Measurements from ENCODE around the gene AMDHD2.

Gene AMDHD2

DNA sequence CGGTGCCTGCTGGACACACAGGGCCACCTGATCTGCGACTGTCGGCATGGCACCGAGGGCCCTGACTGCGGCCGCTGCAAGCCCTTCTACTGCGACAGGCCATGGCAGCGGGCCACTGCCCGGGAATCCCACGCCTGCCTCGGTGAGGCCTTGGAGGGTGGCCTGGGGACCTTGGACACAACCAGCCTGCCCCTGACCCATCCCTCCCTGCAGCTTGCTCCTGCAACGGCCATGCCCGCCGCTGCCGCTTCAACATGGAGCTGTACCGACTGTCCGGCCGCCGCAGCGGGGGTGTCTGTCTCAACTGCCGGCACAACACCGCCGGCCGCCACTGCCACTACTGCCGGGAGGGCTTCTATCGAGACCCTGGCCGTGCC is 47.7 kb upstream of the AMDHD2 start:
- ATAC-seq (ENCODE audit: low read depth) (no peak), DNase-seq (ENCODE audit: low spot score) (no peak)
- H3K4me1 ChIP-seq (ENCODE audit: insufficient read depth, poor library complexity, severe bottlenecking) = no peaks in the 10 kb centered on the region
- no peak overlapping the region for H3K27ac ChIP-seq (ENCODE audit: poor library complexity, severe bottlenecking)
- H3K9me3 ChIP-seq (ENCODE audit: severe bottlenecking) = no peaks in the 10 kb centered on the region
- TF ChIP-seq, protein P1, sequence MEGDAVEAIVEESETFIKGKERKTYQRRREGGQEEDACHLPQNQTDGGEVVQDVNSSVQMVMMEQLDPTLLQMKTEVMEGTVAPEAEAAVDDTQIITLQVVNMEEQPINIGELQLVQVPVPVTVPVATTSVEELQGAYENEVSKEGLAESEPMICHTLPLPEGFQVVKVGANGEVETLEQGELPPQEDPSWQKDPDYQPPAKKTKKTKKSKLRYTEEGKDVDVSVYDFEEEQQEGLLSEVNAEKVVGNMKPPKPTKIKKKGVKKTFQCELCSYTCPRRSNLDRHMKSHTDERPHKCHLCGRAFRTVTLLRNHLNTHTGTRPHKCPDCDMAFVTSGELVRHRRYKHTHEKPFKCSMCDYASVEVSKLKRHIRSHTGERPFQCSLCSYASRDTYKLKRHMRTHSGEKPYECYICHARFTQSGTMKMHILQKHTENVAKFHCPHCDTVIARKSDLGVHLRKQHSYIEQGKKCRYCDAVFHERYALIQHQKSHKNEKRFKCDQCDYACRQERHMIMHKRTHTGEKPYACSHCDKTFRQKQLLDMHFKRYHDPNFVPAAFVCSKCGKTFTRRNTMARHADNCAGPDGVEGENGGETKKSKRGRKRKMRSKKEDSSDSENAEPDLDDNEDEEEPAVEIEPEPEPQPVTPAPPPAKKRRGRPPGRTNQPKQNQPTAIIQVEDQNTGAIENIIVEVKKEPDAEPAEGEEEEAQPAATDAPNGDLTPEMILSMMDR (IDR thresholded peaks at IDR 0.05; ENCODE audit: poor library complexity, severe bottlenecking) = no peak
- H3K27me3 ChIP-seq (ENCODE audit: insufficient read depth, poor library complexity, severe bottlenecking) = peaks cover 6% of the 10 kb centered on the region
- no peak overlapping the region for H3K4me3 ChIP-seq (ENCODE audit: severe bottlenecking)
- no peaks in the 10 kb centered on the region for H3K36me3 ChIP-seq (ENCODE audit: low read depth)

DNA sequence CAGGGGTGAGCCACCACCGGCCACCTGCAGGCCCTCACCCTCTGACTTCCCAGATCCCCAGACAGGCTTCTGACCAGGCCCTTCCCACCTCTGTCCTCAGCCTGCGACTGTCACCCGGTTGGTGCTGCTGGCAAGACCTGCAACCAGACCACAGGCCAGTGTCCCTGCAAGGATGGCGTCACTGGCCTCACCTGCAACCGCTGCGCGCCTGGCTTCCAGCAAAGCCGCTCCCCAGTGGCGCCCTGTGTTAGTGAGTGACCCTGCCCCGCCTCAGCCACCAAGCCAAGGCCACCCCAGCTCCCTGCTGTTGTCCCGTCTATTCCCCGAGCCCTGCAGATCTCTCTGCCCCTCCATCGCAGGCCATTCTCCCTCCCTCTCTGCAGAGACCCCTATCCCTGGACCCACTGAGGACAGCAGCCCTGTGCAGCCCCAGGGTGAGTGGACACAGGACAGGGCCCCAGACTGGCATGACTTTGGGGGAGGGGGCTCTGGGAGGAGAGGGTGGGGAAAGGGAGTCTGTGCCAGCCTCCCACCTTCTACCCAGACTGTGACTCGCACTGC is 47.2 kb upstream of the AMDHD2 start:
- no peaks in the 10 kb centered on the region for H3K9me3 ChIP-seq (ENCODE audit: severe bottlenecking)
- no peaks in the 10 kb centered on the region for H3K36me3 ChIP-seq (ENCODE audit: low read depth)
- H3K27me3 ChIP-seq (ENCODE audit: insufficient read depth, poor library complexity, severe bottlenecking) = peaks cover 6% of the 10 kb centered on the region
- H3K27ac ChIP-seq (ENCODE audit: poor library complexity, severe bottlenecking) = no peak overlapping the region
- TF ChIP-seq, protein P1 (IDR thresholded peaks at IDR 0.05; ENCODE audit: poor library complexity, severe bottlenecking) = no peak
- no peaks in the 10 kb centered on the region for H3K4me1 ChIP-seq (ENCODE audit: insufficient read depth, poor library complexity, severe bottlenecking)
- ATAC-seq (ENCODE audit: low read depth) (no peak), DNase-seq (ENCODE audit: low spot score) (no peak)
- peak overlapping the region; percentile 64 for H3K4me3 ChIP-seq (ENCODE audit: severe bottlenecking)

DNA sequence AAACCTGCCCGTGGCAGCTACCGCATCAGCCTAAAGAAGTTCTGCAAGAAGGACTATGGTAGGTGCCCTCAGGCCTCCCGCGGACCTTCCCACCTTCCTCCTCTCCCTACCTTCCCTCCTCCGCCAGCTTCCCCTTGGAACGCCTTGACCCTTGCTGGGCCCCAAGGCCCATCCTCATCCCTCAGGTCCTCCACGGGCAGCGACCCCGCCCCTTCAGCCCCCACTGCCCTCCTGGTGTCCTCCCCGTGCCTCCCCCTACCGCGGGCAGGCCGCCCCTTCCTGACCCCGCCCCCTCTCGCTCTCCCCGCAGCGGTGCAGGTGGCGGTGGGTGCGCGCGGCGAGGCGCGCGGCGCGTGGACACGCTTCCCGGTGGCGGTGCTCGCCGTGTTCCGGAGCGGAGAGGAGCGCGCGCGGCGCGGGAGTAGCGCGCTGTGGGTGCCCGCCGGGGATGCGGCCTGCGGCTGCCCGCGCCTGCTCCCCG is 46.7 kb upstream of the AMDHD2 start:
- Histone ChIP-seq H3K4me1 (ENCODE audit: insufficient read depth, poor library complexity, severe bottlenecking) (no peaks in the 10 kb centered on the region), H3K27ac (ENCODE audit: poor library complexity, severe bottlenecking) (peak overlapping the region; percentile 54), H3K36me3 (ENCODE audit: low read depth) (no peaks in the 10 kb centered on the region), H3K4me3 (ENCODE audit: severe bottlenecking) (peak overlapping the region; percentile 64), H3K9me3 (ENCODE audit: severe bottlenecking) (no peaks in the 10 kb centered on the region), H3K27me3 (ENCODE audit: insufficient read depth, poor library complexity, severe bottlenecking) (peaks cover 6% of the 10 kb centered on the region)
- ATAC-seq (ENCODE audit: low read depth) = peak; percentile 11; the same call in 2 of the 3 replicates
- no peak for DNase-seq (ENCODE audit: low spot score)
- TF ChIP-seq, protein P1 (IDR thresholded peaks at IDR 0.05; ENCODE audit: poor library complexity, severe bottlenecking) = no peak

DNA sequence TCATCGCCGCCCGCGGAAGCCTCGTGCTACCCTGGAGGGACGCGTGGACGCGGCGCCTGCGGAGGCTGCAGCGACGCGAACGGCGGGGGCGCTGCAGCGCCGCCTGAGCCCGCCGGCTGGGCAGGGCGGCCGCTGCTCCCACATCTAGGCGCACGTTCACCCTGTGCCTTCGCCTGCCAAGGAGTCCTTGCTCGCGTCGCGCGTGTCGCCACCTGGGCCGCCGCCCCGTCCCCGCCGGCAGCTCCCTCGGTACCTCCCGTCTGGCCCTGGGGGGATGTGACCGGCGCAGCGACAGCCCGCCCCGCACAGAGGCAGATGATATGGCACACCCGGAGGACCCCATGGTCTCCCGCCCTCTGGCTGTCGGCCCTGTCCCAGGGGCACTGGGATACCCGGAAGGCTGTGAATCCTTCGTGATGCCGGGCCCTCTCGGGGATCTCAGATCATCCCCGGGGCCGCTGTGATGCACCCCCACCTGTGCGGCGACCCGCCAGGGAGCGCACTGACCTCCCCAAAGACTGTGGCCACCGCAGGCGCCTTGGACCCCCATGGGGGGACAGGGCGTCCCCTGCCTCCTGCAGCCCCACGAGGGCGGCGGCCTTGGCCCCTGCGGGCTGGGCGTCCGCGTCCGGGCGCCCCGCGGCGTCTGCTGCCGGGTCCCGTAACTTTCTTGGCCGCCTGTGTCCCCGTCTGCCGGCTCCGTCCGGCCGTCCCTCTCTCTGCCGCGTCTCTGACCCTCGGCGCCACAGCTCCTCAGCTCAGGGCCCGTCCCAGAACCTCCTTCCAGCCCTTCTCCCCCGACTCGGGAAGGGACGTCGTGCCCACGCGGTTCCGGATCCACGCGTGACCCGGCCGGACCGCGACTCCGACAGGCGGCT is 45.9 kb upstream of the AMDHD2 start:
- Histone ChIP-seq H3K9me3 (ENCODE audit: severe bottlenecking) (no peaks in the 10 kb centered on the region), H3K27me3 (ENCODE audit: insufficient read depth, poor library complexity, severe bottlenecking) (peaks cover 6% of the 10 kb centered on the region), H3K36me3 (ENCODE audit: low read depth) (no peaks in the 10 kb centered on the region), H3K27ac (ENCODE audit: poor library complexity, severe bottlenecking) (peak overlapping the region; percentile 54), H3K4me3 (ENCODE audit: severe bottlenecking) (peak overlapping the region; percentile 64), H3K4me1 (ENCODE audit: insufficient read depth, poor library complexity, severe bottlenecking) (no peaks in the 10 kb centered on the region)
- TF ChIP-seq, protein P1 (IDR thresholded peaks at IDR 0.05; ENCODE audit: poor library complexity, severe bottlenecking) = peak; percentile 74
- peak; percentile 42 for ATAC-seq (ENCODE audit: low read depth)
- DNase-seq (ENCODE audit: low spot score) = no peak

Measured in RWPE2 (cell line).